MM.1S (cell line): ENCODE measurements around the gene CDK2.

Experiments used
- EZH2 ChIP-seq: fragments of 300-600 bp; sonication (generic); optimal IDR thresholded peaks from 2 replicates; pipeline ENCODE3; 2017; ENCODE audit warnings: low read depth, mild to moderate bottlenecking, antibody characterized with exemption, low read length, mixed read lengths
- TF ChIP-seq, protein P1 (sequence below): fragments of 300-600 bp; sonication (generic); IDR thresholded peaks from 2 replicates; pipeline ENCODE4 v1.5.1; 2016; ENCODE audit warnings: antibody characterized with exemption, low read length, mixed read lengths

DNA sequence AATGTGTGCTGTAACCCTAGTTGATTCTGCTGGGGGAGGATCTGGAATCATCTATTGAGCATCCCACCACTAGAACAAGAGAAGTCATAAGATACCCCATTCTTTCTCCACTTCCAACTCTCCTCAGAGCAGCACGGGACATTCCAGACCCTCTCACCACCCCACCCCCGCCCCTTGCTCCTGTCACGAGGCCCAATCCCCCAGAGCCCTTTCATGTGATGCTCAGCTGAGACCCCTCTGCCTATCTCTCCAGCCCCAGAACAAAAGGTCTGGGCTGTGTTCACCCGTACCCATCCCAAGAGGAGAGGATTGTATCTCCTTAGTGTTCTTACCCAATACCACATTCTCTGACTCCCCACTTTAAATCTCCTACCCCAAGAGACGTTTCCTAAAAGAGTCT, 1.4 kb upstream of the CDK2 start:
- TF ChIP-seq, protein P1, sequence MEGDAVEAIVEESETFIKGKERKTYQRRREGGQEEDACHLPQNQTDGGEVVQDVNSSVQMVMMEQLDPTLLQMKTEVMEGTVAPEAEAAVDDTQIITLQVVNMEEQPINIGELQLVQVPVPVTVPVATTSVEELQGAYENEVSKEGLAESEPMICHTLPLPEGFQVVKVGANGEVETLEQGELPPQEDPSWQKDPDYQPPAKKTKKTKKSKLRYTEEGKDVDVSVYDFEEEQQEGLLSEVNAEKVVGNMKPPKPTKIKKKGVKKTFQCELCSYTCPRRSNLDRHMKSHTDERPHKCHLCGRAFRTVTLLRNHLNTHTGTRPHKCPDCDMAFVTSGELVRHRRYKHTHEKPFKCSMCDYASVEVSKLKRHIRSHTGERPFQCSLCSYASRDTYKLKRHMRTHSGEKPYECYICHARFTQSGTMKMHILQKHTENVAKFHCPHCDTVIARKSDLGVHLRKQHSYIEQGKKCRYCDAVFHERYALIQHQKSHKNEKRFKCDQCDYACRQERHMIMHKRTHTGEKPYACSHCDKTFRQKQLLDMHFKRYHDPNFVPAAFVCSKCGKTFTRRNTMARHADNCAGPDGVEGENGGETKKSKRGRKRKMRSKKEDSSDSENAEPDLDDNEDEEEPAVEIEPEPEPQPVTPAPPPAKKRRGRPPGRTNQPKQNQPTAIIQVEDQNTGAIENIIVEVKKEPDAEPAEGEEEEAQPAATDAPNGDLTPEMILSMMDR: no peak
- TF ChIP-seq EZH2: no peak
